Activated T-cell treated with anti-CD3 and anti-CD28 coated beads, Interleukin-2, amount 50 U/mL, for 1 hour (primary cell): ENCODE results near the gene ATAD2B.

ENCODE experiments used
- DNase-seq: peaks from one replicate; pipeline ENCODE4 v3.0.0-alpha.2; 2020

The ATAD2B gene

DNA sequence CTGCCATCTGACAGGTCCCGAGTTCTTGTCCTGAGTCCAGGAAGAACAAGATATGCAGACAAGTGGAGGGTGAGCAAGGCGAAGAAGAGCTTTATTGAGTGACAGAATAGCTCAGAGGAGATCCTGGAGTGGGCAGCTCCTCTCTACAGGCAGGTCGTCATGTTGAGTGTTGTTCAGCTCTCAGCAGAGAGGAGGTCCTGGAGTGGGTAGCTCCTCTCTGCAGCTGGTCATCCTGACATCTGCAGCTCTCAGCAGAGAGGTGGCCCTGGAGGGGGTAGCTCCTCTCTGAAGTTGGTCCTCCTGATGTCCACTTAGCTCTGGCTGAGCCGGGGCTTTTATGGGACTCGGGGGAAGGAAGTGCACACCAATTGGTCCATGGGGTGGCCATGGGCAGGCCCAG, 90.4 kb downstream of the ATAD2B start:
- no peak for DNase-seq

DNA sequence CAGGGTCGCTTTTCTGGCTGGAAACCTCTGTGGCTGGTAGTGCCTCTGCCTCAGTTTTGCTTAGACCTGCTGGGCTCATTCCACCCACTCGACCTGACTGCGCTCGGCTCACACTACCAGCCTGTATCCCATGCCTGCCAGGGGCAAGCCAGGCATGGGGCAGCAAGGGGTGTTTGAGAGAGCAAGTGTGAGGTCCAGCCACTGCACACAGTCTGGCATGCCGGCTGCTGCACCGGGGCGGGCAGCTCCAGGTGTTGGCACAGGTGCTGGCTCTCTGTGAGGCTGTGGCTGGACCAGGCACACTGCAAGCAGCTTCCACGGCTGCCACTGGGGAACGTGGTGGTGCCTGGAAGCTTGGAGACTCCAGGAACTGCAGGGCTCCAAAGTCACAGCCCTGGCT, 90.9 kb downstream of the ATAD2B start:
- DNase-seq = no peak

DNA sequence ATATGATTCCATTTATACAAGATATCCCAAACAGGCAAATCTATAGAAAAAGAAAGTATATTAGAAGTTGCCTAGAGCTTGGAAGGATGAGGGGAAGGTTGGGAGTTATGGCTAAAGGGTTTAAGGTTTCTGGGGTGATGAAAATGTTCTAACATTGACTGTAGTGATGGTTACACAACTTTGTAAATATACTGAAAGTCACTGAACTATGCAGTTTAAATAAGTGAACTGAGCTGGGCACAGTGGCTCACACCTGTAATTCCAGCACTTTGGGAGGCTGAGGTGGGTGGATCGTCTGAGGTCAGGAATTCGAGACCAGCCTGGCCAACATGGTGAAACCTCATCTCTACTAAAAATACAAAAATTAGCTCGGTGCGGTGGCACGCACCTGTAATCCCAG, 91.5 kb downstream of the ATAD2B start:
- no peak for DNase-seq

DNA sequence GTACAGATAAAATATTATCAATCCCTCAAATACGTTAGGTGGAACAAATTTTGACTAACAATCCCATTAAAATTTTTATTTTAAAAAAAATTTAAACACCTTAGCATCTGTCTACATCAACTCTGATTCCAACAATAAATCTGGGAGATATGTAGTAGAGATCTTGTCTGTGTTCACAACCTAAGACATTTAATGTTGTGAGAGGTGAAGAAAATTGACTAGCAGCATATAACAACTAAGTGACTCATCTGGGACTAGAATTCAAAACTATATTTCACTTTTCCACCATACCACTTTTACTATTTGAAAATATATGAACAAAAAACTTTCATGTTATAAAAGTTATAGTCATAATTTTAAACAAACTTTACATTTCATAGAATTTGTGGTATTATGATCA, 97.9 kb downstream of the ATAD2B start:
- no peak for DNase-seq

DNA sequence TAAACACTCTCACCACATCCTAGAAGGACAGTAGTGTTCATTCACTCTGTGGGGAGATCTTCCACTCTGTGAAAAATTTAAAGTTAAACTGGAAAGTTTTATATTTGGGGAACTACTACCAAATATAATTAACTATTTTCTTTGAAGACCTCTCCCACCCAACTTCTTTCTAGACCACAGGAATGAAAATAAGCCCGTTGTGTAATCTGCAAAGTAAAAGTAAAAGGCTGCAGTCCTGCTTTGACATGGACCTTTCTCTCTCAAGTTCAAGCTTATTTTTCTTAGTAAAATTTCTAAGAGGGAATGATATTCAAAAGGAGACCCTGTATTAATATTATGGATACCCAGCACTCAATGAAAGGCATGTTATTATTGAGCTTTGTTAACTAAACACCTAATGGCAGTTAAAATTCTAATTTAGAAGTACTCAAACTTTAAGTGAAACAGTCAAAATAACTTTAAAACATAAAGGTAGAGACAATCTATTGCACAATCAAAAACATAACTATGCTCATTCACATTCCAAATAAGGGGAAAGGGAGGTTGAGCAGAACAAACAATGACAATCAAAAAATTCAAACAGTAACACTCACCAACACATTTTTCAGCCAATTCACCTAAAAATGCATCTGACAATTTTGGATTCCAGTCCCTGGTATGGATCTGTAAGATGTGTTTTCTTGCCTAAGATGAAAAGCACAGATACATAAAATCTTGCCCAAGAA, 98.5 kb downstream of the ATAD2B start:
- DNase-seq = no peak

DNA sequence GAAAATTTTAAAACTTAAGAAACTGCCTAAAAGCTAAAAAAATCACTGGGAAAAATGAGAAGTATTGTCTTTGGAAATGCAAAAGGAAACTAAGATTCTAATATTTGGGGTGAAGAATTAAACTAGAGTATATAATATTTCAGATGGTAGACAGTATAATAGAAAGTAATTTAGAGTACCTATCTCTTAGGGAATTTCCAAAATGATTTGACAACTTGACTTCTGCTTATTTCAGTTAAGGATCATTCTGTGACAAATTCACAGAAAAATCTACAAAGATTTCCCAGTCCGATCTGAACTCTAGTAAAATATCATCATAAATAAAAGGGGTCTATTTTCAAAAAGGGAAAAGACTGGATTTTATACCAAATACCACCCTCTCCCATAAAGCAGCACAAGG, 99.6 kb downstream of the ATAD2B start:
- DNase-seq = no peak

DNA sequence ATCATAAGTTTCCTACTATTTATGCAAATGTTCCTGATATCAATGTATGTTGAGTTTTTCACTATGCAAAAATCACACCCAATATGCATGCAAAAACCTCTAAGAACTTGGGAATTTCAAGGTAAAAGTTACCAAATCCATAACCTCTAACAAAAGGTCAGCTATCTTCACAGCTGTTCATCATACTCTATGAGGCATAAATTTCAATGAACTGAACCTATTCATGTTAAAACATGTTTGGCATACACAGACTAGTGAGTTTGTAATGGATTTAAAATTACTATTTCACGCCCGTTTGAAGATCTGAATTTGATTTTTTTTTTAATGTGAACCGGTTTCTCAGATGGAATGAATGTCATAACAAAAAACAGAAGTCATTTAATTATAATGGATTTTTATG, 100.2 kb downstream of the ATAD2B start:
- no peak for DNase-seq

DNA sequence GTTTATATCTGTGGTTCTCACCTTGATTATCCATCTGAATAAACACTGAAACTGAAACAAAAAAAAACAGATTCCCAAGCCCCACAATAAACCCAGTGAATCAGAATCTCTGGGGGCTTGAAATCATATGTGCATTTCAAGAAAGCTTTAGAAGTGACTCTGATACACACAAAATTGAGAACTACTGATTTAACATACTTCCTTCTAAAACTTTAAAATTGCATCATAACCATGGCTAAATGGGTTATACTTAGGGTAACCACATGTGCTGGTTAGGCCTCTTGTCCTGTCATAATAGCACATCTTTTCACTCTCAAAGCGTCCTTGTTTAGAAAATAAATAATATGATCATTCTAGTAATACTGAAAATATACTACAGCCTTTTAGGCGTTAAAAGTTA, 100.9 kb downstream of the ATAD2B start:
- no peak for DNase-seq

DNA sequence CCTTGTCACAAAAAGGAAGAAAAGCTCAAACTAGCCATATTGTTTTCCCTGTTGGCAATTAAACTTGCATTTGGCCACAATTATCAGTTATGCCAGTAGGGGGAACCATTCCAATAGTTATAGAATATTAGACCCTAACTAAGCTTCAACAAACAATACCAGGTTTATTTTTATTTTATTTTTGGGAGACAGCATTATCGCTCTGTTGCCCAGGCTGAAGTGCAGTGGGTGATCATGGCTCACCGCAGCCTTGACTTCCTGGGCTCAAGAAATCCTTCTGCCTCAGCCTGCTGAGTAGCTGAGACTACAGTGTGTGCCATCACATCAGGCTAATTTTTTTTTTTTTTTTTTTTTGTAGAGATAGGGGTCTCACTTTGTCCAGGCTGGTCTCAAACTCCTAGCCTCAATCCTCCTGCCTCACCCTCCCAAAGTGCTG, 102.1 kb downstream of the ATAD2B start:
- DNase-seq = peak; percentile 34

DNA sequence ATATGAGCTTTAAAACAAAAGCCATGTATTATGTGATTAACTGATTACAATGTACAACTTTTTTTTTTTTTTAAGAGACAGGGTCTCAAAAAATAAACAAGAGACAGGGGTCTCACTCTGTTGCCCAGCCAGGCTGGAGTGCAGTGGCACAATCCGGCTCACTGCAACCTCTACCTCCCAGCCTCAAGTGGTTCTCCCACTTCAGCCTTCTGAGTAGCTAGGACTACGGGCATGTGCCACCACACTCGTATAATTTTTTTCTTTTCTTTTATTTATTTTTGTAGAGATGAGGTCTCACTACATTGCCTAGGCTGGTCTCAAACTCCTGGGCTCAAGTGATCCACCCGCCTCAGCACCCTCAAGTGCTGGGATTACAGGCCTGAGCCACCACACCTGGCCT, 103.1 kb downstream of the ATAD2B start:
- DNase-seq = no peak

DNA sequence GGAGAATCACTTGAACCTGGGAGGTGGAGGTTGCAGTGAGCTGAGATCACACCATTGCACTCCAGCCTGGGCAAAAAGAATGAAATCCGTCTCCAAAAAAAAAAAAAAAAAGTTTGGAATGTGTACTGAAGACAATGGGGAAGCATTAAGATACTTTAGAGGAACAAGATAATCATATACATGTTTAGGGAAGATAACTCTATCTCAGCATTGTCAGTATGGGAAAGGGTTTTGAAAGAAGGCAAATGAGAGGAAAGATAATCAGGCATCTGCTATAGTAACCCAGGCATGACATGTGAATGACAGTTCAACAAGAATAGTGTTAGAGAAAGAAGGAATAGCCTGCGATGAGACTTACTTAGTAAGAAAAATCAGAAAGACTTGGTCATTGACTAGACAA, 112.0 kb downstream of the ATAD2B start:
- no peak for DNase-seq

DNA sequence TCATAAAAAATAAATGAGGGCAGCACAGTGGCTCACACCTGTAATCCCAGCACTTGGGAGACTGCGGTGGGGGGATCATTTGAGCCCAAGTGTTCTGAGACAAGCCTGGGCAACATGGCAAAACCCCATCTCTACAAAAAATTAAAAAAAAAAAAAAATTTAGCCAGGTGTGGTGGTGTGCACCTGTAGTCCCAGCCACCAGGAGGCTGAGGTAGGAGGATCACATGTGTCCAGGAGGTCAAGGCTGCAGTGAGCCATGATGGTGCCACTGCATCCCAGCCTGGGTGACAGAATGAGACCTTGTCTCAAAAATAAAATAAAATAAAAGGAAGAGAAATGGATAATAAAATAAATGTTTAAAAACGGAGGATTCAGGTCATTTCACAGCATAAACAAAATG, 113.5 kb downstream of the ATAD2B start:
- DNase-seq = no peak

DNA sequence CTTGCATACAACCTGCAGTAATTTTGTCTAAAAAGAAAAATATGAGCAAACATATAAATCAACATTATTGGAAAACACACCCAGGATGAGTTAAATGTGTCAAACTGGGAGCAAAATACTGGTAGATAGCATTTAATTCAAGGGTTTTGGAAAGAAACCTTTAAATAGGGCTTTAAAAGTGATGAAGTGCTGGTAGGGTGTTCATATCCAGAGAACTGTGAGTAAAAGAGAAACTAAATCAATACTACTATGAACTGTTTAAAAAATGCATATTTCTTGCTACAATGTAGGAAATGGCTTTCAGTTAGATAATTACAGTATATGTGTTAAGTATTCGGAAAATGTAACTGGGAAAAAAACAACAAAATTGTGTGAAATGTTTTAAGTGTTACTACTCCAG, 117.8 kb downstream of the ATAD2B start:
- DNase-seq = no peak

DNA sequence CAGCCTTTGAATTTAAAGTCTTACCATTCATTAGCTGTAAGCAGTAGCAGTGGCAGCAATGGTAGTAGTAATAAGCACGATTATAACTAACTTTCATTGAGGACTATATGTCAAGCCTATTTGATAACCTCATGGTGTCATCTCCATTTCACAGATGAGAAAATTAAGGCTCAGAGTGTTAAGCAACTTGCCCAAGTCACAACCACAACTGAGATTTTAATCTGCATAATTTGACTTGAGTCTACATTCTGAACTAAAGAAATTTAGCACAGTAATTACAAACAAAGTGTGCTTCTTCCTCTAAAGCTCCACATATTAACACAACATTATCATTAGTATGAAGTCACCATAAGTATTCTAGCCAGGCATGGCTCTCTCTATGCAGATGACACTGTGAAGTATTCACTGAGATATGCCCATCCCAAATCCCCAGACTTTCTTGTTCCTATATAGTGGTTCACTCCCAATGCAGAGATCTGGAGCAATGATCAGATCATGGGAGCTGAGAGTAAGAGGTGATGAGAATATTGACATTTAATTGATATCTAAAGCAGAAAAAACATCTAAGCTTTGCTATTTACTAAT, 120.2 kb downstream of the ATAD2B start:
- no peak for DNase-seq

DNA sequence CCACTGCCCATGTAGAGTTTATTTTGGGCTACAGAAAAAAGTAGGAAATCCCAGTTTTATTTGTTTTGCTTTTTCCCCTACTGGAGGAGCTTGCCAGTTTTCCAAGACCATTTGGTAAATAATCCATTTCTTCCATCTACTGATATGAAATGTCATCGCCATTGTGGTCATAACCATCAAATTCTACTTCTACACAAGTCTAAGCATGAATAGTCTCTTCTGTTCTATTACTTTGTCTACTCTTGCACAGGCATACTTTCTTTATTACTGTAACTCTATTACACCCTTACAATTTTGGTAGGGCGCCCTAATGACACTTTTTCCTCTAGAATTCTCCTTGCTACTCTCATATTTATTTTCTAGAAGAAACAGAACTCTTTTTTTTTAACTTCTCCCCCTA, 120.7 kb downstream of the ATAD2B start:
- DNase-seq = no peak

DNA sequence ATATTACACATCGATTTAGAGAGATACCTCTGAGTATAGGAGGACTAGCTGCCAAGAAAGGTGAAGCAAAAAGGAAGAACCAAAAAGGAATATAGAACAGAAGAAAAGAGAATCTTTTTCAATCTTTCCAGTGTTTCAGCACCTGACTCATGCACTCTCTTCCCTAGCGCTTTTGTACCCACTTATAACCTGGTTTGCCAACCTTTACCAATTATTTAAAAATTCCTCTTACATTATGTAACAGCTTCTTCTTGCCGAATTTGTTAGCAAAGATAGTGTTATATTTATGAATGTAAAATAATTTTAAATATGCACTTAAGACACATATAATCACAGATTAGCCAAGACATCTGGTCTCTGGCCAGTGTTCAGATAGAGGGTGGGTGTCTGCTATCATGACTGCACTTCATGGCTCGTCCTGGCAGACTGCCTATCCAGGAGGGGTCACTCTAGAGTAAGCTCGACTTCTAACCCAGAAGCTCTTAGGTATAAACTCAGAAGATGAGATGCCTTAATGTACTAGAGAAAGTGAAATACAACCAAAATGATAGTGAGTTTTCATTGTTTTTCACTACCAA, 122.9 kb downstream of the ATAD2B start:
- DNase-seq = no peak

DNA sequence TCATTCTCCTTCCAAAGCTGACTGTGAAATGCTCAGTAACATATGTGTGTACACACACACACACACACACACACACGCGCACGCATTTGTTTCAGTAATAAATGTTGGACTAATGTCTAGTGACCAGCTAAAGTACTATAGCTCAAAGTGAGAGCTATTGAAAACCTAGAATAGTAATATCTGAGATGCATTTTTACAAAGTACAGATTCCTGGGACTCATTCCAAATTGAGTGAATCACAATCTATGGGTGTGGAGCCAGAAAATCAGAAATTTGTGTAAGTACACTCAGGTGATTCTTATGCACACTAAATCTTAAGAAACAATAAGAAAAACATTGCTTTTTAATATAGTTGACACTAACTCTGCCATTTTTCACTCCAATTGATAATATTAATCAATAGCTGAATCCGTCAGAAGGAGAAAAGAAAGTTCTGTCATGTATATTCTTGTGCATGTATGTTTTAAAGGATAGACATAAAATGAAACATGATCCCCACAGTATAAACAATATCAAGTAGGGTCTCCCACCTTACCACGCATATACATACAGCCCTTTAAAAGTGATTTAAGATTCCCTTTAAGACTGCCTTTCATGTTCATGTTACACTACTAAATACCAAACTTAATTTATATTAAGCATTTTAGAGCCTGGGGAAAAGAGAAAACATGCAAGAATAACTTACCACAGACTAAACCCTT, 123.5 kb downstream of the ATAD2B start:
- DNase-seq = no peak

DNA sequence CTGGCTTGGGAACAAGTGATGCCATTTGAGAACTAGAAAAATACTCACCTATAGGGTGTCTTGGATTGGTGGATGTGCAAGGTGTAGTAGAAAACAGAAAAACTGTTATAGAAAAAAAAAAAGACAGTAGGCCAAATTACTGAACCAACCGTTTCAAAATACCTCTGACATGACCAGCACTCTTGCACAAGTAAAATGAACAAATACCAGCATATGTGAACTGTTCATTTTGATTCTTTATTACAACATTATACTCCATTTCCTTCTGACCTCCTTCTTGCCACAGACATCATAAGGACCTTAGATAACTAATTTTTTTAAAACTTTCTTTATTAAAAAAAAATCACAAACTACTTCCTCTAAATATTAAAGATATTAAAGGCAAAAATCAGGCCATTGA, 125.5 kb downstream of the ATAD2B start:
- no peak for DNase-seq

DNA sequence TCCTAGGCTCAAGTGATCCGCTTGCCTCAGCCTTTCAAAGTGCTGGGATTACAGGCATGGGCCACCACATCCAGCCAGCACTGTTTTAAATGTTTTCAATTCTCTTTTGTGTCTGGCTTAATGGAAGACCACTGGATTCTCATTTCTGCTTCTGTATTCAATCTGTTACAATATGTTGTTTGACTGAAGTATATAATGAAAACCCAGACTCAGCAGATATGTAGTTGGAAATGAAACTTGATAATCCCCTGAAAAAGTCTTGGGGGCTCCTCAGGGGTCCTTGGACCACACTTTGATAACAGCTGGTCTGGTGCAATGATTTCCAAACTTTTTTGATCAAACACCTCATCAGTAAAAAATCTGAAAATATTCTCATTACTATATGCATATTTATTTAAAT, 132.7 kb downstream of the ATAD2B start:
- no peak for DNase-seq

DNA sequence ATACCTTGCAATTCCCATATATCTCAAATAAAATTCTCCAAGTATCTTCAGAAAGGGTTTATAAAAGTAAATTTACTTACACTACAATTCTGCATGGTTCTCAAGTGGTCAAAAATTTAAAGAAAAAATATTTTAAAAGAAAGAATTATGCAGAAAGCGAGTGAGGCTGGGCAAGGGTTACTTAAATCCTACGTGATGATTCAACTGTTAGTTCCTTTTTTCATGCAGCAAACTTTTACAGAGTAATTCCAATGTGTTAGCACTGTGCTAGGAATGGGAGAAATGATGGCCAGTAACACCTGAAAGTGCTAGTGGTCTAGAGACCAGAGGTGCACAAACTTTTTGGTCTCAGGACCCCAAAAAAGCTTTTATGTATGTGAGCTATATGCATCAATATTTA, 133.4 kb downstream of the ATAD2B start:
- DNase-seq = no peak

DNA sequence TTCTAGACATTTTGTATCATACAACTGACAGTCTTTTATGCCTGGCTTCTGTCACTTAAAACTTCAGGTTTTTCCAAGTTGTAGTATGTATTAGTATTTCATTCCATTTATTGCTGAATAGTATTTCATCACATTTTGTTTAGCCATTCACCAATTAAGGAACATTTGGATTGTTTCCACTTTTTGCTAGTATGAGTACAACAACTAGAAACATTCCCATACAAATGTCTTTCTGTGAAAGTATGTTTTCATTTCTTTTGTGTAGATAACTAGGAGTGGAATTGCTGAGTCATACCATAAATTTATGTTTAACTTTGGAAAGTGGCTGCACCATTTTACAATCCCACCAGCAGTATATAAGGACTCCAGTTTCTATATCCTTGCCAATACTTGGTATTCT, 135.9 kb downstream of the ATAD2B start:
- no peak for DNase-seq

DNA sequence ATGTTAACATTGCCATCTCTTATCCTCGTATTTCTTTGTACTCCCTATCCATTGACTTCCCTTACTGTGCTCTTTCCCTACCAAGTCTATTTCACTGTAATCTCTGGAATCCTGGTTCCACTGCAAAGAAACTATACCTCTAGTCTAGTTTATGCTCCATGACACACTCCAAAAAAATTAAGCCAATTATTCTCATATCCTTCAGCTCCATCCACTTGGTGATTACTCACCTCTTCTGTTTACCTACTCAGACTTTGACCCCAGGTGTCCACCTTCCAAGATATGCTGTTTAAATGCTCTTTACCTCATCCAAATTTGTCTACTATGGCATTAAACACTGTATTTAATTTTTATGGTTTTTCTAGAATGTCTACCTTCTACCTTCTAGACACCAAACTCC, 137.9 kb downstream of the ATAD2B start:
- DNase-seq = no peak

DNA sequence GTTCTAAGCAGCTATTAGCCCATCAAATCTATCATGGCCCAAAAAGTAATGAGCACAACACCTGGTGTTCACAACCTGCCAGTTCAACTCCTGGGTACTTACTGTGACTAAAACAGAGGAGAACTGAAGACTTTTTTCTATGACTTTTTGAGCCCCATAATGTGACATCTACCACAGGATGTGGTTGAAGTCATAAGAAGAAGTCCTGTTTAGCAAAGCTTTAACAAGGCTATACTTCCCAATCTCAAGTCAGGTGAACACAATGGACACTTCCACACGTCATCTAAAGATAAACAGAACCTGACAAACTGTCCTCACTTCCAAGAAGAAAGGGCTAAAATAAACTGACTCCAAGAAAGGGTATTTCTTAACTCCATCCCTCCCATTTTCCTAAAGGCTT, 138.8 kb downstream of the ATAD2B start:
- DNase-seq = no peak

DNA sequence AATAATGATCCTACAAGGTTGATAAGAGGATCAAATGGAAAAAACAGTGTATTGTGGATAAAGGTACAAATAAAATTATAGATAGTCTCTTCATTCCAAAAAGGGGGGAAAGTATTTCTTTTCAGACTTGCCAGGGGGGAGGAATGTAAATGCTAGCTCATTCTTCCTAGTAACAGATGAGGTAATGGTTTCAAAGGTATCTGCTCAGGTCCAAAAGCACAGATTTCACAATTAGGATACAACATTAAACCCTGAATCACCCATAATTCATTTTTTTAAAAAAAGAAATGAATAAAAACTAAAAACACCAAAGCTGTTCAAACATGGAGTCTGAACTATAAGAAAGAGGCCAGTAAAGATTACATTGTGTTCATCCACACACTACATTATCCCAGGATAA, 142.0 kb downstream of the ATAD2B start:
- DNase-seq = no peak
